ENCODE data around the gene MSX1.

Gene MSX1

GRCh38 chr4:4829837-4830236 lies 29.6 kb upstream of the MSX1 start:
- CTCF ChIA-PET: no interaction called here

GRCh38 chr4:4831266-4831665 lies 28.2 kb upstream of the MSX1 start:
- no peak overlapping the region for H3K27ac ChIP-seq
- ChIA-PET POLR2A (ENCODE audit: low non-redundant PET) (no interaction called here), CTCF (no interaction called here)
- DNase-seq (ENCODE audit: low spot score): no peak
- no peak for TF ChIP-seq CTCF (conservative IDR thresholded peaks at IDR 0.05; ENCODE audit: low read depth)

More at GRCh38 chr4:4829837-4830236, 29.6 kb upstream of the MSX1 start:
- H3K27ac ChIP-seq: no peak overlapping the region
- TF ChIP-seq CTCF (conservative IDR thresholded peaks at IDR 0.05; ENCODE audit: low read depth): no peak
- POLR2A ChIA-PET (ENCODE audit: low non-redundant PET): no interaction called here
- DNase-seq (ENCODE audit: low spot score): no peak

GRCh38 chr4:4831825-4832224 lies 27.6 kb upstream of the MSX1 start:
- ChIA-PET POLR2A (ENCODE audit: low non-redundant PET) (no interaction called here), CTCF (no interaction called here)
- H3K27ac ChIP-seq: no peak overlapping the region
- no peak for TF ChIP-seq CTCF (conservative IDR thresholded peaks at IDR 0.05; ENCODE audit: low read depth)
- DNase-seq (ENCODE audit: low spot score): no peak

- H3K27ac ChIP-seq: no peak overlapping the region
- DNase-seq (ENCODE audit: low spot score): no peak
- CTCF ChIA-PET: no interaction called here
- POLR2A ChIA-PET (ENCODE audit: low non-redundant PET): no interaction called here
- TF ChIP-seq CTCF (conservative IDR thresholded peaks at IDR 0.05; ENCODE audit: low read depth): no peak
Measured at GRCh38 chr4:4836044-4836443, 23.4 kb upstream of the MSX1 start.

GRCh38 chr4:4837316-4837715 lies 22.1 kb upstream of the MSX1 start:
- no peak for DNase-seq (ENCODE audit: low spot score)
- CTCF ChIA-PET: interaction anchor here (0.7 kb wide), 1 partner anchor 420 kb away, joined by 3 read pairs; no protein-coding TSS in a partner anchor
- POLR2A ChIA-PET (ENCODE audit: low non-redundant PET): no interaction called here
- H3K27ac ChIP-seq: no peak overlapping the region
- TF ChIP-seq CTCF (conservative IDR thresholded peaks at IDR 0.05; ENCODE audit: low read depth): no peak

DNA sequence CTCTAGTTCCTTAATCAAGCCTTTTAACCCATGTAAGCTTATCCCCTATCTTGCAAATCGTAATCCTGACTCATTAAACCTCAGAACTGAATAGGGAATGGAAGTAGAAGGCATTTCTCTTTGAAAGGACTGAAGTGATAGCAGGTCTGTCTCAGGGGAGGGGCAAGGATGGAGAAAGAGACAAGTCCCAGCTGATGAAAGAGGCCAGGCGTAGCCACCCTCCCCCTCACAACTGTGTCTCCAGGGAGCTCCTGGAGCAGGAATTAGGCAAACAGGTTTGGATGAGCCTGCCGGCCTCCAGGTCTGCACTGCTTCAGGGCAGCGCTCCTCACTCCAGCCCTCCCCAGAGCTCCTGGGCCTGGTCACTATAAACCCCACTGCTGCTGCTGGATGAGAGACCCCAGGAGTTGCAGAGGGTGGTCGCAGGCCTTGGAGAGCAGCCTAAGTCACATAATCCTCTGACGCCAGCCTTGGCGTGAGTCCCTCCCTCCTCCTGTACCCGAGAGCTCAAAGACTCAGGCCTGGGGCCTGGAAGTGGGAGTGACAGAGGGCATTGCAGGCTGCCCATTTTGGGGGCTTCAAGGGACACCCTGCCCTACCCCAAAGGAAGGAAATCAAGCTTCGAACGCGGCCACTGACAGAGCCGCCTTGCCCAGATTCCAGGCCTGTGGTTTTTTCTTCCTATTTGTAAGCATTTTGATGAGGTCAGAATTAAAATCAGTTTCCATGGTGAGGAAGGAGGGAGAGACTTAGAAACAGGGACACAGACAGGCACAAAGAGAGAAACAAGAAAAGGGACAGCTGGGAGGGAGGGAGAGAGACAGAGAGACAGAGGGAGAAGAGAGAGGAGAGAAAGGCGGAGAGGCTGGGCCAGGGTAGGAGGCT lies 21.2 kb upstream of the MSX1 start:
- ChIA-PET POLR2A (ENCODE audit: low non-redundant PET) (no interaction called here), CTCF (interaction anchor here (0.6 kb wide), 1 partner anchor 60 kb away, joined by 3 read pairs; no protein-coding TSS in a partner anchor)
- TF ChIP-seq CTCF (conservative IDR thresholded peaks at IDR 0.05; ENCODE audit: low read depth): no peak
- H3K27ac ChIP-seq: no peak overlapping the region
- no peak for DNase-seq (ENCODE audit: low spot score)

All from RWPE1 (cell line).